HG03571 (cell line): ENCODE data around the gene ATG13.

Experiments used
- ATAC-seq: cut with Tn5 transposase; IDR thresholded peaks from one replicate; pipeline ENCODE4 v1.9.1; 2021; ENCODE audit not compliant: unreplicated experiment

The ATG13 gene

GRCh38 chr11:46722566-46723358, 105.4 kb downstream of the ATG13 start:
- no peak for ATAC-seq

- no peak for ATAC-seq
Measured at GRCh38 chr11:46723359-46723680, 106.0 kb downstream of the ATG13 start.

- ATAC-seq: no peak
Measured at GRCh38 chr11:46724088-46724487, 106.7 kb downstream of the ATG13 start.
